Right ventricle myocardium inferior (tissue), 1 donor: ENCODE results near the gene CGNL1. TPM values are rescaled to one million over a fixed set of nuclear protein-coding genes. Genes with fewer than 3 reads are reported as not detected.
A peak's percentile ranks its signal among the peaks of the same experiment; 100 is the strongest.

Experiments
- ATAC-seq: fragments of 200-7000 bp; cut with Tn5 transposase; one replicate; pipeline ENCODE4 v1.9.1; 2020; ENCODE audit warnings: mild to moderate bottlenecking, moderate library complexity
- DNase-seq: peaks from one replicate; pipeline ENCODE4 v3.0.0; 2021; ENCODE audit errors: missing footprints
- intact Hi-C: fragments of 100-400 bp; cut with DNase I; formaldehyde crosslinking; loops from one replicate; pipeline ENCODE4 v1.11.0; 2022
- total RNA-seq: library from RNA; stranded (reverse); fragmentation: NEBNext Ultra II Directional; extraction: Animal tissue kit (Norgen Biotek cat#: 25700); gene quantifications from one replicate; pipeline ENCODE4 v1.2.1, GENCODE V29; 2021
- donor health status: DM: no; HTN: yes; CAD: no; lungs with severe emphysema.

Gene CGNL1
- total RNA-seq, 1 donor from 2014 or later: 10.0 TPM

- intact Hi-C loops: loop anchor here (10.0 kb wide), 1 partner anchor 138 kb away; the partner anchor contains the start of gene POLR2M
- ATAC-seq: peak; percentile 40
- DNase-seq: no peak
Observed at GRCh38 chr15:57566834-57567233, 190.5 kb downstream of the CGNL1 start.

- DNase-seq (no peak), ATAC-seq (no peak)
- intact Hi-C loops: loop anchor here (2.0 to 10.0 kb wide), 2 partner anchors 23 to 137 kb away; partner anchors contain the start of genes MYZAP and POLR2M
Observed at GRCh38 chr15:57567891-57568290, 191.6 kb downstream of the CGNL1 start.

- no peak for DNase-seq
- intact Hi-C loops: loop anchor here (2.0 to 10.0 kb wide), 2 partner anchors 23 to 137 kb away; partner anchors contain the start of genes MYZAP and POLR2M
- no peak for ATAC-seq
Observed at GRCh38 chr15:57568299-57568698, 192.0 kb downstream of the CGNL1 start.

- intact Hi-C loops: no loop called here
- ATAC-seq (no peak), DNase-seq (no peak)
Observed at GRCh38 chr15:57570340-57570739, 194.0 kb downstream of the CGNL1 start.

- DNase-seq (no peak), ATAC-seq (no peak)
- intact Hi-C loops: no loop called here
Observed at GRCh38 chr15:57570994-57571393, 194.7 kb downstream of the CGNL1 start.

- no peak for DNase-seq
- intact Hi-C loops: no loop called here
- no peak for ATAC-seq
Observed at GRCh38 chr15:57571725-57572124, 195.4 kb downstream of the CGNL1 start.

- intact Hi-C loops: no loop called here
- no peak for DNase-seq
- ATAC-seq: no peak
Observed at GRCh38 chr15:57572468-57572867, 196.2 kb downstream of the CGNL1 start.

- no peak for ATAC-seq
- intact Hi-C loops: no loop called here
Observed at GRCh38 chr15:57573151-57573550, 196.8 kb downstream of the CGNL1 start.

GRCh38 chr15:57575363-57575762 lies 199.1 kb downstream of the CGNL1 start:
- intact Hi-C loops: no loop called here
- ATAC-seq (no peak), DNase-seq (no peak)

More at GRCh38 chr15:57573151-57573550, 196.8 kb downstream of the CGNL1 start:
- no peak for DNase-seq

GRCh38 chr15:57578288-57578900 lies 202.1 kb downstream of the CGNL1 start:
- no peak for ATAC-seq
- DNase-seq: no peak
- intact Hi-C loops: no loop called here

- DNase-seq (no peak), ATAC-seq (no peak)
- intact Hi-C loops: no loop called here
Observed at GRCh38 chr15:57580428-57580827, 204.1 kb downstream of the CGNL1 start.

GRCh38 chr15:57580866-57581265 lies 204.6 kb downstream of the CGNL1 start:
- ATAC-seq: no peak
- DNase-seq: no peak

GRCh38 chr15:57582090-57582489 lies 205.8 kb downstream of the CGNL1 start:
- intact Hi-C loops: no loop called here
- DNase-seq (no peak), ATAC-seq (no peak)

More at GRCh38 chr15:57580866-57581265, 204.6 kb downstream of the CGNL1 start:
- intact Hi-C loops: no loop called here

- DNase-seq (no peak), ATAC-seq (no peak)
- intact Hi-C loops: no loop called here
Observed at GRCh38 chr15:57583282-57583681, 207.0 kb downstream of the CGNL1 start.

GRCh38 chr15:57583720-57584119 lies 207.4 kb downstream of the CGNL1 start:
- no peak for DNase-seq
- intact Hi-C loops: no loop called here
- ATAC-seq: no peak

- ATAC-seq (no peak), DNase-seq (no peak)
- intact Hi-C loops: no loop called here
Observed at GRCh38 chr15:57586661-57587424, 210.5 kb downstream of the CGNL1 start.

GRCh38 chr15:57589281-57589680 lies 213.0 kb downstream of the CGNL1 start:
- intact Hi-C loops: no loop called here
- DNase-seq (no peak), ATAC-seq (no peak)

- intact Hi-C loops: loop anchor here (2.0 kb wide), 1 partner anchor 21 kb away; no protein-coding TSS in a partner anchor
- no peak for DNase-seq
- ATAC-seq: no peak
Observed at GRCh38 chr15:57589754-57590153, 213.4 kb downstream of the CGNL1 start.

- ATAC-seq (no peak), DNase-seq (no peak)
- intact Hi-C loops: loop anchor here (2.0 kb wide), 1 partner anchor 23 kb away; no protein-coding TSS in a partner anchor
Observed at GRCh38 chr15:57591237-57591821, 215.0 kb downstream of the CGNL1 start.
